Measurements from ENCODE around the gene PDE1C.

DNA sequence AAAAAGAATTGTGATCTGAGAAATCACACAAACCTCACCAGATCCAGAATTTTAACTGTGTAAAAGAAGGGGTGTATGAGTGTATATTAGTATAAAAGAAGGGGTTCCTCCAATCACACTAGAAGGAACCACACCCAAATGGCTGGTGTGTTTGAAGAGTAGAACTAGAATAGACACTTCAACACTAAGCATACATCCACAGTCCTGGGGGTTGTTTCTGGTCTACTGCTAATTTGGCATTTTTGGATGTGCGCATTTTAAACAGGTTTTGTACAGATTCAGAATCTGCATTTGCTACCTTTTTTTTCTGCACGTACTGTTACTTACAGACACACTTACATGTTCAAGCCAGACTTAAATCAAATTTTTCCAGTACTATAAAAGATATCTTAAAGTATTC lies 64.6 kb downstream of the PDE1C start:
- TF ChIP-seq, protein P1, sequence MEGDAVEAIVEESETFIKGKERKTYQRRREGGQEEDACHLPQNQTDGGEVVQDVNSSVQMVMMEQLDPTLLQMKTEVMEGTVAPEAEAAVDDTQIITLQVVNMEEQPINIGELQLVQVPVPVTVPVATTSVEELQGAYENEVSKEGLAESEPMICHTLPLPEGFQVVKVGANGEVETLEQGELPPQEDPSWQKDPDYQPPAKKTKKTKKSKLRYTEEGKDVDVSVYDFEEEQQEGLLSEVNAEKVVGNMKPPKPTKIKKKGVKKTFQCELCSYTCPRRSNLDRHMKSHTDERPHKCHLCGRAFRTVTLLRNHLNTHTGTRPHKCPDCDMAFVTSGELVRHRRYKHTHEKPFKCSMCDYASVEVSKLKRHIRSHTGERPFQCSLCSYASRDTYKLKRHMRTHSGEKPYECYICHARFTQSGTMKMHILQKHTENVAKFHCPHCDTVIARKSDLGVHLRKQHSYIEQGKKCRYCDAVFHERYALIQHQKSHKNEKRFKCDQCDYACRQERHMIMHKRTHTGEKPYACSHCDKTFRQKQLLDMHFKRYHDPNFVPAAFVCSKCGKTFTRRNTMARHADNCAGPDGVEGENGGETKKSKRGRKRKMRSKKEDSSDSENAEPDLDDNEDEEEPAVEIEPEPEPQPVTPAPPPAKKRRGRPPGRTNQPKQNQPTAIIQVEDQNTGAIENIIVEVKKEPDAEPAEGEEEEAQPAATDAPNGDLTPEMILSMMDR (conservative IDR thresholded peaks at IDR 0.05): no peak
- TF ChIP-seq ZFX (IDR thresholded peaks at IDR 0.05): no peak
